NCI-H1417 treated with DMSO at 0.1 percent for 48 hours (cell line): ENCODE results near the gene DGKG.

Experiments used
- DNase-seq: peaks from one replicate; lab custom pipeline; 2025; lab: John Stamatoyannopoulos, UW

The DGKG gene

GRCh38 chr3:186367631-186368030 lies 5.6 kb upstream of the DGKG start:
- no peak for DNase-seq

- no peak for DNase-seq
Measured at GRCh38 chr3:186366206-186366605, 4.2 kb upstream of the DGKG start.

- DNase-seq, result no peak
Measured at GRCh38 chr3:186365202-186365974, 3.4 kb upstream of the DGKG start.

GRCh38 chr3:186362988-186363387 lies 954 bp upstream of the DGKG start:
- no peak for DNase-seq

GRCh38 chr3:186362537-186362842 lies 456 bp upstream of the DGKG start:
- no peak for DNase-seq

- DNase-seq, result no peak
Measured at GRCh38 chr3:186361246-186361761, 730 bp downstream of the DGKG start.

GRCh38 chr3:186360779-186361178 lies 1.3 kb downstream of the DGKG start:
- no peak for DNase-seq

GRCh38 chr3:186359078-186359477 lies 3.0 kb downstream of the DGKG start:
- DNase-seq, result no peak

- DNase-seq, result no peak
Measured at GRCh38 chr3:186356152-186356551, 5.9 kb downstream of the DGKG start.

GRCh38 chr3:186354100-186354499 lies 7.9 kb downstream of the DGKG start:
- DNase-seq, result no peak

GRCh38 chr3:186352369-186352768 lies 9.7 kb downstream of the DGKG start:
- DNase-seq, result no peak

- no peak for DNase-seq
Measured at GRCh38 chr3:186342197-186342596, 19.8 kb downstream of the DGKG start.

GRCh38 chr3:186340204-186340603 lies 21.8 kb downstream of the DGKG start:
- DNase-seq, result no peak

- DNase-seq, result no peak
Measured at GRCh38 chr3:186339180-186339918, 22.7 kb downstream of the DGKG start.

- DNase-seq, result no peak
Measured at GRCh38 chr3:186333256-186333655, 28.8 kb downstream of the DGKG start.

- DNase-seq, result no peak
Measured at GRCh38 chr3:186330772-186331460, 31.1 kb downstream of the DGKG start.

GRCh38 chr3:186329589-186329988 lies 32.4 kb downstream of the DGKG start:
- no peak for DNase-seq

- no peak for DNase-seq
Measured at GRCh38 chr3:186327912-186328487, 34.0 kb downstream of the DGKG start.

GRCh38 chr3:186322761-186323160 lies 39.3 kb downstream of the DGKG start:
- no peak for DNase-seq

GRCh38 chr3:186321746-186322145 lies 40.3 kb downstream of the DGKG start:
- no peak for DNase-seq

- DNase-seq, result no peak
Measured at GRCh38 chr3:186320862-186321568, 41.0 kb downstream of the DGKG start.

- peak; percentile 15 for DNase-seq
Measured at GRCh38 chr3:186319945-186320344, 42.1 kb downstream of the DGKG start.
